ENCODE data around the gene AGK. TPM values are rescaled to one million over a fixed set of nuclear protein-coding genes. Genes with fewer than 3 reads are reported as not detected.

AGK gene
- total RNA-seq, 1 donor = 43.2 TPM

DNA sequence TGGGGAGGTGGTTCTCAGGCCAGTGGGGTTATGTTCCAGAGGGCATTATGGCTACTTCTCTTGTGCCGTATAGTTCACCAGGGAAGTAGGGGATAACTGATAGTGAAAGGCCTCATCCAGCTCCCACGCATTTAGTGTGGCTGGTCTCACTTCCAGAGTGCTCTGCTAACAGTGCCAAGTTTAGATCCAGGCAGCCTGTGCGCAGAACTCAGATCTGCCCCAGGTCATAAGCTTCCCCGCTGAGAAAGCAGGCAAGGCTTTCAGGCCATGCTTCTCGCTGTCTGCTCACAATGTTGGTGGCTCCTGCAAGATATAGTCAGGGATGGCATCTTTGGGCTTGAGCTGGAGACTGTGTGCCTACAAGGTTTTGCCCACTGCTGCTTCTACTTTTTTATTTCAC is 11.3 kb downstream of the AGK start:
- TF ChIP-seq CTCF (IDR thresholded peaks at IDR 0.05; ENCODE audit: insufficient read depth, low read depth, low read length) = no peak
- no peak for DNase-seq (ENCODE audit: low read depth)
- no peak overlapping the region for H3K4me3 ChIP-seq (ENCODE audit: low read depth, low read length)

- DNase-seq (ENCODE audit: low read depth) = no peak
- TF ChIP-seq CTCF (IDR thresholded peaks at IDR 0.05; ENCODE audit: insufficient read depth, low read depth, low read length) = no peak
Observed at GRCh38 chr7:141562972-141563371, 11.8 kb downstream of the AGK start.

GRCh38 chr7:141563956-141564623 is 12.9 kb downstream of the AGK start:
- no peak for DNase-seq (ENCODE audit: low read depth)
- no peak for TF ChIP-seq CTCF (IDR thresholded peaks at IDR 0.05; ENCODE audit: insufficient read depth, low read depth, low read length)
- no peak overlapping the region for H3K4me3 ChIP-seq (ENCODE audit: low read depth, low read length)

More at GRCh38 chr7:141562972-141563371, 11.8 kb downstream of the AGK start:
- no peak overlapping the region for H3K4me3 ChIP-seq (ENCODE audit: low read depth, low read length)

- H3K4me3 ChIP-seq (ENCODE audit: low read depth, low read length) = no peak overlapping the region
- DNase-seq (ENCODE audit: low read depth) = no peak
- no peak for TF ChIP-seq CTCF (IDR thresholded peaks at IDR 0.05; ENCODE audit: insufficient read depth, low read depth, low read length)
Observed at GRCh38 chr7:141567432-141567831, 16.2 kb downstream of the AGK start.

- DNase-seq (ENCODE audit: low read depth) = no peak
- TF ChIP-seq CTCF (IDR thresholded peaks at IDR 0.05; ENCODE audit: insufficient read depth, low read depth, low read length) = no peak
- no peak overlapping the region for H3K4me3 ChIP-seq (ENCODE audit: low read depth, low read length)
Observed at GRCh38 chr7:141568227-141568626, 17.0 kb downstream of the AGK start.

- no peak for TF ChIP-seq CTCF (IDR thresholded peaks at IDR 0.05; ENCODE audit: insufficient read depth, low read depth, low read length)
- no peak for DNase-seq (ENCODE audit: low read depth)
- no peak overlapping the region for H3K4me3 ChIP-seq (ENCODE audit: low read depth, low read length)
Observed at GRCh38 chr7:141571059-141571458, 19.8 kb downstream of the AGK start.

DNA sequence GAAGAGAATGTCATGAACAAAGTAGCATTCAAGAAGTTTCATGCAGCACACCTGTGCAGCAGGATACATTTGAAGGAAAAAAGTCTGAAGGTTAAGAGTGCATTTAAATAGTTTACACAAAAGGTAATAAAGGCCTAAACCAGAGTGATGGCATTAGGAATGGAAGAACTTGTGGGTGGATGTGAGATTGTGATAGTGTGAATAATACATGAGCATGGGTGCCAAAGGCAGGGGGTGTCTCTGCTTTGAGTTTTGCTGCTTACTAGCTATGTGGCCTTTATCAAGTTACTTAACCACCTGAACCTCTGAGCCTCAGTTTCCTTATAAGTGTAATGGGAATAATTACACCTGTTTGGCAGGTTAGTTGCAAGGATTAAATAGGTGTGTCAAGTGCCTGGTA is 21.0 kb downstream of the AGK start:
- TF ChIP-seq CTCF (IDR thresholded peaks at IDR 0.05; ENCODE audit: insufficient read depth, low read depth, low read length) = no peak
- no peak for DNase-seq (ENCODE audit: low read depth)
- H3K4me3 ChIP-seq (ENCODE audit: low read depth, low read length) = no peak overlapping the region

Measured in fibroblast of villous mesenchyme (primary cell).